HCT116 (cell line): Measurements from ENCODE around the gene TAF11L4. TPM values are rescaled to one million over a fixed set of nuclear protein-coding genes. Genes with fewer than 3 reads are reported as not detected.
"Not testable (repeated sequence)": the region's sequence is repeated elsewhere in the genome, so short reads cannot be mapped to it uniquely, and the experiment has no call there.

Experiments used
- ATAC-seq: fragments of 200-7000 bp; cut with Tn5 transposase; 2 replicates; pipeline ENCODE4 v1.9.1; 2020; ENCODE audit warnings: mild to moderate bottlenecking, moderate library complexity
- BruUV-seq: library from RNA; stranded (reverse); fragments of 400-500 nt; replicated peaks from 2 replicates; lab custom pipeline; 2021; lab: Mats Ljungman, UMichigan
- CTCF ChIA-PET: fragments of 300-600 bp; sonication (Branson Sonifier 250); formaldehyde crosslinking; loops from one replicate; lab custom pipeline; 2021; ENCODE audit warnings: antibody characterized with exemption; lab: Charles Lee
- POLR2A ChIA-PET: fragments of 300-600, 350-600 bp; sonication (Branson Sonifier 250); formaldehyde crosslinking; loops from one replicate; lab custom pipeline; 2021; ENCODE audit warnings: antibody characterized with exemption; lab: Charles Lee
- RAD21 ChIA-PET, 2 experiments: fragments of 300-600 bp; sonication (Branson Sonifier 250); formaldehyde crosslinking; loops; one replicate each; lab custom pipeline; 2023; ENCODE audit warnings: low total read pairs in 2 of 2; ENCODE audit not compliant: uncharacterized antibody in 2 of 2, unreplicated experiment in 2 of 2, low non-redundant PET in 1 of 2; lab: Charles Lee
- DNase-seq: peaks from one replicate; pipeline ENCODE4 v3.0.0-alpha.2; 2010; ENCODE audit warnings: low read depth, low spot score
- H2AFZ ChIP-seq: fragments of 200-600 bp; shearing (Covaris generic), sonication (generic); 2 replicates; pipeline ENCODE4 v1.6.1; 2017; ENCODE audit warnings: low read depth, mixed run types, mixed read lengths, antibody characterized with exemption, low read length; ENCODE audit not compliant: poor library complexity, severe bottlenecking
- H3K27ac ChIP-seq: 2 replicates; pipeline ENCODE4 v1.5.1; 2012; ENCODE audit warnings: low read depth, low read length
- H3K27me3 ChIP-seq: fragments of 200-600 bp; sonication (generic); 2 replicates; pipeline ENCODE4 v1.6.1; 2016; ENCODE audit warnings: mixed run types, low read length, mixed read lengths; ENCODE audit not compliant: insufficient read depth
- H3K36me3 ChIP-seq, 2 experiments: fragments of 200-500 bp in 1 of 2; fragments of 200-600 bp in 1 of 2; sonication (Bioruptor generic) in 1 of 2; sonication (generic) in 1 of 2; 2 replicates each; pipeline versions ENCODE4 v1.5.1 to v1.6.1; 2014 to 2016; ENCODE audit warnings: low read length in 2 of 2, inconsistent platforms in 1 of 2, mixed read lengths in 1 of 2, mixed run types in 1 of 2; ENCODE audit not compliant: insufficient read depth in 2 of 2, control insufficient read depth in 1 of 2
- H3K4me1 ChIP-seq, 2 experiments: fragments of 200-600 bp in 1 of 2; sonication (generic) in 1 of 2; 2 replicates each; pipeline versions ENCODE4 v1.5.1 to v1.6.1; 2012 to 2017; ENCODE audit warnings: low read length in 2 of 2, inconsistent platforms in 1 of 2, mild to moderate bottlenecking in 1 of 2, mixed read lengths in 1 of 2, mixed run types in 1 of 2, moderate library complexity in 1 of 2; ENCODE audit not compliant: insufficient read depth in 2 of 2, control insufficient read depth in 1 of 2
- H3K4me2 ChIP-seq: fragments of 200-600 bp; sonication (generic); 2 replicates; pipeline ENCODE4 v1.6.1; 2017; ENCODE audit warnings: mixed run types, low read length, mixed read lengths
- H3K4me3 ChIP-seq, 2 experiments: fragments of 200-600 bp in 1 of 2; sonication (generic) in 1 of 2; replicated peaks in 1 of 2; 2 replicates each; pipeline ENCODE4 v1.5.1; 2011 to 2016; ENCODE audit warnings: low read length in 2 of 2, control low read depth in 1 of 2, low read depth in 1 of 2, mild to moderate bottlenecking in 1 of 2, mixed read lengths in 1 of 2, mixed run types in 1 of 2
- H3K79me2 ChIP-seq: fragments of 200-600 bp; sonication (generic); 2 replicates; pipeline ENCODE4 v1.6.1; 2017; ENCODE audit warnings: mild to moderate bottlenecking, mixed run types, low read length, moderate library complexity, mixed read lengths; ENCODE audit not compliant: insufficient read depth
- H3K9ac ChIP-seq: fragments of 200-600 bp; sonication (generic); 2 replicates; pipeline ENCODE4 v1.6.1; 2016; ENCODE audit warnings: low read length, mixed read lengths
- H3K9me2 ChIP-seq: fragments of 200-600 bp; sonication (generic), shearing (Covaris generic); 2 replicates; pipeline ENCODE4 v1.6.1; 2017; ENCODE audit warnings: mixed run types, mild to moderate bottlenecking, moderate library complexity; ENCODE audit not compliant: insufficient read depth
- H3K9me3 ChIP-seq, 2 experiments: fragments of 200-500 bp in 1 of 2; fragments of 200-600 bp in 1 of 2; sonication (Bioruptor generic) in 1 of 2; sonication (generic) in 1 of 2; 2 replicates each; pipeline ENCODE4 v1.6.1; 2014 to 2017; ENCODE audit warnings: low read length in 2 of 2, mixed read lengths in 2 of 2, inconsistent platforms in 1 of 2, low read depth in 1 of 2, mild to moderate bottlenecking in 1 of 2, mixed run types in 1 of 2, moderate library complexity in 1 of 2; ENCODE audit not compliant: control insufficient read depth in 1 of 2, insufficient read depth in 1 of 2
- H4K20me1 ChIP-seq: fragments of 200-600 bp; sonication (generic), shearing (Covaris generic); 2 replicates; pipeline ENCODE4 v1.6.1; 2017; ENCODE audit warnings: mixed run types, mild to moderate bottlenecking, moderate library complexity; ENCODE audit not compliant: insufficient read depth
- CBX3 ChIP-seq: IDR thresholded peaks from 2 replicates; pipeline ENCODE4 v1.6.1; 2012; ENCODE audit warnings: low read depth
- CEBPB ChIP-seq: IDR thresholded peaks from 2 replicates; pipeline ENCODE4 v1.6.1; 2012; ENCODE audit warnings: low read depth
- ELF1 ChIP-seq: IDR thresholded peaks from 2 replicates; pipeline ENCODE4 v1.6.1; 2012; ENCODE audit warnings: low read depth, borderline replicate concordance
- EZH2 ChIP-seq: fragments of 200-600 bp; sonication (generic); IDR thresholded peaks from 2 replicates; pipeline ENCODE4 v1.6.1; 2017; ENCODE audit warnings: antibody characterized with exemption, mixed run types
- JUND ChIP-seq: IDR thresholded peaks from 2 replicates; pipeline ENCODE4 v1.6.1; 2012
- POLR2A ChIP-seq: IDR thresholded peaks from 2 replicates; pipeline ENCODE4 v1.7.0; 2011; ENCODE audit warnings: borderline replicate concordance; ENCODE audit not compliant: insufficient read depth, insufficient read length; ENCODE audit errors: extremely low read depth
- REST ChIP-seq: IDR thresholded peaks from 2 replicates; pipeline ENCODE4 v1.6.1; 2012; ENCODE audit warnings: low read depth
- SIN3A ChIP-seq: IDR thresholded peaks from 2 replicates; pipeline ENCODE4 v1.6.1; 2012; ENCODE audit warnings: low read depth
- SRF ChIP-seq: IDR thresholded peaks from 2 replicates; pipeline ENCODE4 v1.6.1; 2012; ENCODE audit warnings: low read depth
- ZFX ChIP-seq: fragments of 450-650 bp; IDR thresholded peaks from 2 replicates; pipeline ENCODE4 v1.6.1; 2017
- ZNF274 ChIP-seq: fragments of 200-500 bp; sonication (Bioruptor generic); IDR thresholded peaks from 2 replicates; pipeline ENCODE4 v1.6.1; 2014; ENCODE audit warnings: mild to moderate bottlenecking, low read depth, low read length, inconsistent platforms
- intact Hi-C: fragments of 100-400 bp; cut with micrococcal nuclease; formaldehyde crosslinking; loops from 2 replicates; pipeline ENCODE4 v1.10.0; 2022
- total RNA-seq: library from RNA; stranded (reverse); gene quantifications from one replicate; pipeline ENCODE4 v1.2.1, GENCODE V29; 2021; ENCODE audit not compliant: unreplicated experiment

The TAF11L4 gene
- total RNA-seq, 1 experiment from 2014 or later, result not detected

GRCh38 chr5:17487174-17487512 is 34.5 kb upstream of the TAF11L4 start:
- intact Hi-C loops, result no loop called here
- DNase-seq (no peak), ATAC-seq (no peak)
- Histone ChIP-seq H3K9me2 (no peaks in the 10 kb centered on the region), H3K79me2 (no peaks in the 10 kb centered on the region), H2AFZ (no peak overlapping the region), H3K9me3 (no peaks in the 10 kb centered on the region), H3K36me3 (no peaks in the 10 kb centered on the region), H3K4me2 (no peak overlapping the region), H4K20me1 (no peaks in the 10 kb centered on the region), H3K4me1 (no peaks in the 10 kb centered on the region), H3K27me3 (no peaks in the 10 kb centered on the region), H3K4me3 (no peak overlapping the region), H3K27ac (no peak overlapping the region), H3K9ac (no peak overlapping the region)
- POLR2A ChIA-PET, result no interaction called here
- BruUV-seq, result no TSS peak
- TF ChIP-seq EZH2, result no peak
- no peak for TF ChIP-seq CEBPB
- TF ChIP-seq REST, result no peak
- no peak for TF ChIP-seq ZNF274
- no peak for TF ChIP-seq POLR2A
- no peak for TF ChIP-seq JUND
- no peak for TF ChIP-seq ZFX
- no peak for TF ChIP-seq SIN3A
- TF ChIP-seq SRF, result no peak
- no peak for TF ChIP-seq ELF1
- TF ChIP-seq CBX3, result no peak
- RAD21 ChIA-PET, result no interaction called here
- CTCF ChIA-PET, result no interaction called here

- H3K4me3 ChIP-seq, intact Hi-C loops, BruUV-seq, H3K79me2 ChIP-seq, CTCF ChIA-PET, H3K27me3 ChIP-seq, H3K9me2 ChIP-seq, H3K4me1 ChIP-seq, H4K20me1 ChIP-seq, H2AFZ ChIP-seq, H3K36me3 ChIP-seq, RAD21 ChIA-PET, H3K27ac ChIP-seq, DNase-seq, POLR2A ChIA-PET, H3K9ac ChIP-seq, H3K4me2 ChIP-seq, H3K9me3 ChIP-seq, ATAC-seq: not testable (repeated sequence)
Measured at GRCh38 chr5:17491257-17491656, 30.3 kb upstream of the TAF11L4 start.
